Measurements from ENCODE around the gene SAC3D1. TPM values are rescaled to one million over a fixed set of nuclear protein-coding genes. Genes with fewer than 3 reads are reported as not detected.

Gene SAC3D1
- total RNA-seq, 1 experiment from 2014 or later, result 61.0 TPM

GRCh38 chr11:65059959-65060824, 19.2 kb downstream of the SAC3D1 start:
- CTCF ChIA-PET, result no interaction called here
- intact Hi-C loops (cut with micrococcal nuclease), result no loop called here

DNA sequence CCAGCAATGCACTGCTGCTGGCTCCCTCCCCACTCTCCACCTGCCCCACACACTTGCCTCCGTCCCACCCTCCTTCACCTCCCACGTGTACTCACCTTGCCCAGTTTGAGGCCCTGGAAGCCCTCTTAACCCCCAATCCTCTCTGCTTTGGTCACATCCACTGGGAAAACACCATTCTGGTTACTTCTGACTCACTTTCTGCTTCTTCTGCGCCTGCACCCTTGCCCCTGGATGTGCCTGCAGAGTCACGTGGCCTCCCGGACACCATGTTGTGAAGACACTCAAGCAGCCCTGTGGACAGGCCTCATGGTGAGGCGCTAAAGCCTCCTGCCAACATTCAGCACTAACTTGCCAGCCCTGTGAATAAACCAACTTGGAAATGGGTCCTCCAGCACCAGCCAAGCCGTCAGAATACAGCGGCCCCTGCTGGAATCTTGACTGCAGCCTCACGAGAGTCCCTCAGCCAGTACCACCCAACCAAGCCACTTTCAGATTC, 20.0 kb downstream of the SAC3D1 start:
- H3K79me2 ChIP-seq (ENCODE audit: low read length), result no peaks in the 10 kb centered on the region
- no TSS peak for BruUV-seq (replicated peaks)
- TF ChIP-seq EZH2 (IDR thresholded peaks at IDR 0.05; ENCODE audit: low read length, unreplicated experiment) (no peak), EZH2phosphoT487 (IDR thresholded peaks at IDR 0.05; ENCODE audit: borderline replicate concordance, low read length) (no peak)
- TF ChIP-seq, protein P1, sequence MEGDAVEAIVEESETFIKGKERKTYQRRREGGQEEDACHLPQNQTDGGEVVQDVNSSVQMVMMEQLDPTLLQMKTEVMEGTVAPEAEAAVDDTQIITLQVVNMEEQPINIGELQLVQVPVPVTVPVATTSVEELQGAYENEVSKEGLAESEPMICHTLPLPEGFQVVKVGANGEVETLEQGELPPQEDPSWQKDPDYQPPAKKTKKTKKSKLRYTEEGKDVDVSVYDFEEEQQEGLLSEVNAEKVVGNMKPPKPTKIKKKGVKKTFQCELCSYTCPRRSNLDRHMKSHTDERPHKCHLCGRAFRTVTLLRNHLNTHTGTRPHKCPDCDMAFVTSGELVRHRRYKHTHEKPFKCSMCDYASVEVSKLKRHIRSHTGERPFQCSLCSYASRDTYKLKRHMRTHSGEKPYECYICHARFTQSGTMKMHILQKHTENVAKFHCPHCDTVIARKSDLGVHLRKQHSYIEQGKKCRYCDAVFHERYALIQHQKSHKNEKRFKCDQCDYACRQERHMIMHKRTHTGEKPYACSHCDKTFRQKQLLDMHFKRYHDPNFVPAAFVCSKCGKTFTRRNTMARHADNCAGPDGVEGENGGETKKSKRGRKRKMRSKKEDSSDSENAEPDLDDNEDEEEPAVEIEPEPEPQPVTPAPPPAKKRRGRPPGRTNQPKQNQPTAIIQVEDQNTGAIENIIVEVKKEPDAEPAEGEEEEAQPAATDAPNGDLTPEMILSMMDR (conservative IDR thresholded peaks at IDR 0.05; ENCODE audit: low read depth, low read length), result no peak; the same call in 1 of the 2 replicates
- H3F3A ChIP-seq (ENCODE audit: low read length, unreplicated experiment), result no peaks in the 10 kb centered on the region
- H3K9ac ChIP-seq (ENCODE audit: low read length), result no peak overlapping the region
- CTCF ChIA-PET, result no interaction called here
- no peaks in the 10 kb centered on the region for H3K9me2 ChIP-seq (replicated peaks; ENCODE audit: low read length)
- intact Hi-C loops (cut with micrococcal nuclease), result no loop called here
- no peak overlapping the region for H2AFZ ChIP-seq (ENCODE audit: low read length)
- H3K36me3 ChIP-seq (ENCODE audit: low read depth, low read length), result no peaks in the 10 kb centered on the region
- no peaks in the 10 kb centered on the region for H3K27me3 ChIP-seq (ENCODE audit: low read length)
- DNase-seq (no peak), ATAC-seq (no peak)
- no peak overlapping the region for H3K27ac ChIP-seq (ENCODE audit: low read length)
- no peaks in the 10 kb centered on the region for H4K20me1 ChIP-seq (ENCODE audit: low read length)
- no peaks in the 10 kb centered on the region for H3K4me1 ChIP-seq (ENCODE audit: insufficient read depth, low read length)
- H3K9me3 ChIP-seq (ENCODE audit: low read length), result no peaks in the 10 kb centered on the region
- no peak overlapping the region for H3K4me2 ChIP-seq (ENCODE audit: low read length)
- POLR2A ChIA-PET (ENCODE audit: unreplicated experiment), result no interaction called here
- no peak overlapping the region for H3K4me3 ChIP-seq (ENCODE audit: low read length)

More at GRCh38 chr11:65059959-65060824, 19.2 kb downstream of the SAC3D1 start:
- Histone ChIP-seq H3K4me2 (ENCODE audit: low read length) (no peak overlapping the region), H2AFZ (ENCODE audit: low read length) (no peak overlapping the region), H3K79me2 (ENCODE audit: low read length) (no peaks in the 10 kb centered on the region), H3K36me3 (ENCODE audit: low read depth, low read length) (no peaks in the 10 kb centered on the region), H3K9me3 (ENCODE audit: low read length) (no peaks in the 10 kb centered on the region), H3K4me1 (ENCODE audit: insufficient read depth, low read length) (no peaks in the 10 kb centered on the region), H3F3A (ENCODE audit: low read length, unreplicated experiment) (no peaks in the 10 kb centered on the region), H3K27me3 (ENCODE audit: low read length) (no peaks in the 10 kb centered on the region), H4K20me1 (ENCODE audit: low read length) (no peaks in the 10 kb centered on the region), H3K9me2 (replicated peaks; ENCODE audit: low read length) (no peaks in the 10 kb centered on the region), H3K9ac (ENCODE audit: low read length) (no peak overlapping the region), H3K27ac (ENCODE audit: low read length) (no peak overlapping the region), H3K4me3 (ENCODE audit: low read length) (no peak overlapping the region)
- POLR2A ChIA-PET (ENCODE audit: unreplicated experiment), result no interaction called here
- no peak for ATAC-seq
- no peak for DNase-seq
- TF ChIP-seq EZH2phosphoT487 (IDR thresholded peaks at IDR 0.05; ENCODE audit: borderline replicate concordance, low read length) (no peak), EZH2 (IDR thresholded peaks at IDR 0.05; ENCODE audit: low read length, unreplicated experiment) (no peak)
- TF ChIP-seq, protein P1 (conservative IDR thresholded peaks at IDR 0.05; ENCODE audit: low read depth, low read length), result no peak
- BruUV-seq (replicated peaks), result no TSS peak

DNA sequence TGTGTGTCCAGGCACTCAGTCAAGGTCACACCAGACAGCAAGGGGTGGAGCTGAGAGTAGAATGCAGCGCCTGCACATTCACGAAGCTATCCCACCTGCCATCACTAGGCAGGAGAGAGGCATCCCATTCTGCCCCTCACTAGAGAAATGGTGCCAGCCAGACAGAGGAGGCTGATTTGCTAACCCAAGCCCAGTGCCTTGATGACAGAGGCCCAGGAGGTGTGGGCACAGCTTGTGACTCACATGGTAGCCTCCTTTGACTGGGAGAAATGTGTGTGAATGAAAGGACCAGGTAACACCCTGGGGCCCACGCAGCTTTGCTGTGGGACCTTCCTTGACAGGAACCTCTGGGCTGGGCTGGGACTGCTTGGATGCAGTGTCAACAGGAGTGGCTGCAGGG, 22.5 kb downstream of the SAC3D1 start:
- intact Hi-C loops (cut with micrococcal nuclease), result no loop called here
- Histone ChIP-seq H2AFZ (ENCODE audit: low read length) (no peak overlapping the region), H3K9me3 (ENCODE audit: low read length) (no peaks in the 10 kb centered on the region), H3K36me3 (ENCODE audit: low read depth, low read length) (no peaks in the 10 kb centered on the region), H4K20me1 (ENCODE audit: low read length) (no peaks in the 10 kb centered on the region), H3K27me3 (ENCODE audit: low read length) (no peaks in the 10 kb centered on the region), H3K9me2 (replicated peaks; ENCODE audit: low read length) (no peaks in the 10 kb centered on the region), H3F3A (ENCODE audit: low read length, unreplicated experiment) (no peaks in the 10 kb centered on the region), H3K4me2 (ENCODE audit: low read length) (no peak overlapping the region), H3K9ac (ENCODE audit: low read length) (no peak overlapping the region), H3K27ac (ENCODE audit: low read length) (no peak overlapping the region), H3K79me2 (ENCODE audit: low read length) (no peaks in the 10 kb centered on the region), H3K4me3 (ENCODE audit: low read length) (no peak overlapping the region), H3K4me1 (ENCODE audit: insufficient read depth, low read length) (no peaks in the 10 kb centered on the region)
- TF ChIP-seq EZH2 (IDR thresholded peaks at IDR 0.05; ENCODE audit: low read length, unreplicated experiment) (no peak), EZH2phosphoT487 (IDR thresholded peaks at IDR 0.05; ENCODE audit: borderline replicate concordance, low read length) (no peak)
- TF ChIP-seq, protein P1 (conservative IDR thresholded peaks at IDR 0.05; ENCODE audit: low read depth, low read length), result no peak
- ChIA-PET CTCF (no interaction called here), POLR2A (ENCODE audit: unreplicated experiment) (no interaction called here)
- BruUV-seq (replicated peaks), result no TSS peak
- ATAC-seq, result no peak
- DNase-seq, result no peak
